ENCODE data around the gene DDX27.

DNA sequence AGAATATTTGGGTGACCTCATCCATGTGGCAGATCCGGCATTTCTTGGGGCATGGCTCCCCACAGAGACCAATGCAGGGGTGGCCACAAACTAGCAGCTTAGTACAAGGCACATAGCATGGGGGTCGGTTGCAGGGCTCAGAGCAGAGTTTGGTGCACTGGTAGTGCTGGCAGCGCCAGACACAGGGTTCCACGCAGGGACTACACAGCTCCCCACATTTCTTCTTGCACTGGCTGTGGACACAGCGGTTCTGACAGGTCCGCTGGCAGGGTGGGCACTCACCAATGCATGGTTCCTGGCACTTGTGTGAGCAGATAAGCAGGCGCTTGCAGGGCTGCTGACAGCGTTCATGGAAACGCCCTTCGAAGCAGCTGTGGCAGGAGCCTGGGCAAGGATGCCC is 29.1 kb downstream of the DDX27 start:
- TF ChIP-seq CTCF (conservative IDR thresholded peaks at IDR 0.05; ENCODE audit: low read depth, low read length) (no peak), EZH2phosphoT487 (IDR thresholded peaks at IDR 0.05; ENCODE audit: borderline replicate concordance, low read length) (no peak), EZH2 (IDR thresholded peaks at IDR 0.05; ENCODE audit: low read length, unreplicated experiment) (no peak)
